ENCODE results near the gene CYP4F12. TPM values are rescaled to one million over a fixed set of nuclear protein-coding genes. Genes with fewer than 3 reads are reported as not detected.

Gene CYP4F12
- total and polyA plus RNA-seq, 2 donors (not counting 1 experiment from before 2014, with no cell fraction given): not detected

DNA sequence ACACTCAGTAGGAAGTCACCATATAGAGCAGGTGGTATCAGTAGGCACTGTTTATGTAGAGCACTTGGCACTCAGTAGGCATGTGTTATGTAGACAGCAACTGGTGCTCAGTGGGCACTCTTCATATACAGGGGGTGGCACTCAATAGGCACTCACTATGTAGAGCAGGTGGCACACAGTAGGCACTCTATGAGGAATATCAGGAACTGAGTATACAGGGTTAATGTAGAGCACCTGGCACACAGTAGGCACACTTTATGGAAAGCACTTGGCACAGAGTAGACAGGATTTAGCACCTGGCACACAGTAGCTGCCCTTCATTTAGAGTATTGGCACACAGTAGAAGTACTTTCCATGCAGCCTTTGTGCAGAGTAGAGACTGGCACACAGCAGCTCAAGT is 33.3 kb upstream of the CYP4F12 start:
- POLR2A ChIA-PET: no interaction called here
- no peak for DNase-seq

More for the DNA sequence above, 33.3 kb upstream of the CYP4F12 start:
- Mint-ChIP-seq H3K4me1 (peaks cover 5% of the 10 kb centered on the region), H3K27ac (no peak overlapping the region), H3K9me3 (ENCODE audit: insufficient read depth) (no peaks in the 10 kb centered on the region), H3K4me3 (no peak overlapping the region), H3K27me3 (peaks cover 31% of the 10 kb centered on the region)
- H3K4me1 ChIP-seq (ENCODE audit: control insufficient read depth in 2 of 2, insufficient read depth in 2 of 2, low read length in 2 of 2): peaks cover 3 to 16% of the 10 kb centered on the region in 2 donors
- H3K4me3 ChIP-seq (ENCODE audit: control extremely low read depth in 1 of 5, extremely low read depth in 1 of 5, insufficient read depth in 1 of 5, low read depth in 2 of 5, low read length in 4 of 5): no peak overlapping the region
- intact Hi-C loops (cut with micrococcal nuclease): no loop called here
- no peak overlapping the region for H2AFZ ChIP-seq (ENCODE audit: insufficient read depth, low read depth, low read length, poor library complexity, severe bottlenecking)
- TF ChIP-seq EZH2 (IDR thresholded peaks at IDR 0.05; ENCODE audit: borderline replicate concordance, insufficient read depth, low read depth, low read length, poor library complexity, severe bottlenecking) (no peak), CTCF (IDR thresholded peaks at IDR 0.05) (no peak)
- H4K20me1 ChIP-seq (ENCODE audit: control insufficient read depth, insufficient read depth, low read length, poor library complexity, severe bottlenecking): no peaks in the 10 kb centered on the region
- no peak for ATAC-seq (ENCODE audit: low read depth)
- CTCF ChIA-PET: no interaction called here
- no peak overlapping the region for H3K4me2 ChIP-seq (replicated peaks; ENCODE audit: low read depth, low read length, poor library complexity, severe bottlenecking)
- no peak overlapping the region for H3K9ac ChIP-seq (ENCODE audit: low read length)
- no peaks in the 10 kb centered on the region for H3K36me3 ChIP-seq (replicated peaks in 1 of 2; ENCODE audit: control extremely low read depth in 1 of 2, control insufficient read depth in 1 of 2, extremely low read depth in 1 of 2, insufficient read depth in 2 of 2, low read length in 1 of 2)
- peaks cover 0 to 9% (median 0%) of the 10 kb centered on the region in 3 donors for H3K9me3 ChIP-seq (ENCODE audit: control extremely low read depth in 1 of 3, control insufficient read depth in 2 of 3, insufficient read depth in 1 of 3, low read length in 2 of 3)
- no peak overlapping the region for H3K27ac ChIP-seq (ENCODE audit: low read length in 2 of 2)
- H3K79me2 ChIP-seq (ENCODE audit: control insufficient read depth, insufficient read depth, low read length): no peaks in the 10 kb centered on the region
- H3K27me3 ChIP-seq (replicated peaks in 1 of 4; ENCODE audit: control extremely low read depth in 1 of 4, control insufficient read depth in 3 of 4, insufficient read depth in 4 of 4, low read length in 3 of 4): peaks cover 0 to 25% (median 1%) of the 10 kb centered on the region in 4 experiments
